T-cell (primary cell): Measurements from ENCODE around the gene ZNF287. TPM values are rescaled to one million over a fixed set of nuclear protein-coding genes. Genes with fewer than 3 reads are reported as not detected.
A peak's percentile ranks its signal among the peaks of the same experiment; 100 is the strongest.

Source experiments
- ATAC-seq, 4 experiments: fragments of 200-7000 bp in 3 of 4; fragments of 150-1000 bp in 1 of 4; cut with Tn5 transposase; replicated peaks in 1 of 4; 1 replicate in 3 of 4; 2 replicates in 1 of 4; pipeline ENCODE4 v1.10.0; 2021; ENCODE audit warnings: moderate library complexity in 3 of 4, mild to moderate bottlenecking in 2 of 4, moderate number of reproducible peaks in 1 of 4
- CTCF ChIA-PET, 2 donors: fragments of 300-600 bp; sonication (Branson Sonifier 250); formaldehyde crosslinking; loops; one replicate each; lab custom pipeline; 2022; ENCODE audit warnings: antibody characterized with exemption in 2 of 2; lab: Charles Lee
- POLR2A ChIA-PET, 2 donors: fragments of 300-600 bp; sonication (Branson Sonifier 250); formaldehyde crosslinking; loops; one replicate each; lab custom pipeline; 2022; ENCODE audit warnings: antibody characterized with exemption in 2 of 2; lab: Charles Lee
- DNase-seq, 35 experiments: peaks; one replicate each; pipeline versions ENCODE4 v3.0.0 to v3.0.0-alpha.2; 2013 to 2023
- H3K27ac ChIP-seq: one replicate; pipeline ENCODE4 v1.5.1; 2013; ENCODE audit warnings: low read length
- H3K27me3 ChIP-seq, 2 experiments: replicated peaks in 1 of 2; 1 replicate in 1 of 2; 2 replicates in 1 of 2; pipeline versions ENCODE4 v1.6.1 to v1.7.0; 2013; ENCODE audit warnings: low read length in 1 of 2, mixed read lengths in 1 of 2; ENCODE audit not compliant: control insufficient read depth in 2 of 2, insufficient read depth in 2 of 2; ENCODE audit errors: extremely low read depth in 1 of 2
- H3K36me3 ChIP-seq, 2 donors: 1 replicate in 1 of 2; 2 replicates in 1 of 2; pipeline versions ENCODE4 v1.6.1 to v1.7.0; 2013; ENCODE audit warnings: low read length in 1 of 2; ENCODE audit not compliant: control insufficient read depth in 2 of 2, insufficient read depth in 1 of 2; ENCODE audit errors: extremely low read depth in 1 of 2
- H3K4me1 ChIP-seq, 2 experiments: 1 replicate in 1 of 2; 2 replicates in 1 of 2; pipeline versions ENCODE4 v1.6.1 to v1.7.0; 2013; ENCODE audit warnings: low read length in 2 of 2, mixed read lengths in 1 of 2; ENCODE audit not compliant: insufficient read depth in 2 of 2, control insufficient read depth in 1 of 2; ENCODE audit errors: extremely low read depth in 1 of 2
- H3K4me3 ChIP-seq, 2 donors: 1 replicate in 1 of 2; 2 replicates in 1 of 2; pipeline versions ENCODE4 v1.5.1 to v1.7.0; 2013; ENCODE audit warnings: mild to moderate bottlenecking in 2 of 2, low read length in 1 of 2, moderate library complexity in 1 of 2; ENCODE audit not compliant: control insufficient read depth in 1 of 2; ENCODE audit errors: extremely low read depth in 1 of 2
- H3K9me3 ChIP-seq: 2 replicates; pipeline ENCODE4 v1.7.0; 2013
- H3K27ac Mint-ChIP-seq, 2 donors: one replicate each; pipeline ENCODE4 v1.8.0; 2020 to 2021; ENCODE audit warnings: mild to moderate bottlenecking in 2 of 2, mixed read lengths in 2 of 2
- H3K27me3 Mint-ChIP-seq, 2 donors: one replicate each; pipeline ENCODE4 v1.8.0; 2021 to 2022; ENCODE audit warnings: mixed read lengths in 2 of 2
- H3K36me3 Mint-ChIP-seq: one replicate; pipeline ENCODE4 v1.8.0; 2021; ENCODE audit warnings: mixed read lengths
- H3K4me1 Mint-ChIP-seq, 3 donors: one replicate each; pipeline ENCODE4 v1.8.0; 2020 to 2022; ENCODE audit warnings: mixed read lengths in 3 of 3, mild to moderate bottlenecking in 1 of 3
- H3K4me3 Mint-ChIP-seq, 3 donors: one replicate each; pipeline ENCODE4 v1.8.0; 2020 to 2022; ENCODE audit warnings: mild to moderate bottlenecking in 3 of 3, mixed read lengths in 3 of 3, moderate library complexity in 3 of 3
- H3K9me3 Mint-ChIP-seq, 3 donors: one replicate each; pipeline ENCODE4 v1.8.0; 2020 to 2022; ENCODE audit warnings: mixed read lengths in 3 of 3
- WGBS: methylation state at CpG from one replicate; pipeline ENCODE4 v1.1.5; 2013; ENCODE audit warnings: missing lambda C conversion rate; ENCODE audit not compliant: insufficient coverage; 5-methylcytosine and 5-hydroxymethylcytosine counted together
- total RNA-seq, 35 experiments: library from RNA in 6 of 35; stranded (reverse) in 6 of 35; fragments of 120-200 nt in 1 of 35; gene quantifications; one replicate each; pipeline versions ENCODE4 v1.2.1 to v1.2.4 and lab custom pipeline; 2013 to 2026

The ZNF287 gene
- total RNA-seq, 5 donors from 2014 or later (not counting 1 experiment from before 2014, with no cell fraction given), result 11.1 to 23.6 (median 18.8) TPM

- Mint-ChIP-seq H3K9me3 (no peaks in the 10 kb centered on the region), H3K27me3 (peaks cover 10 to 21% of the 10 kb centered on the region in 2 donors), H3K27ac (no peak overlapping the region), H3K4me3 (no peak overlapping the region), H3K4me1 (peaks cover 16 to 25% (median 19%) of the 10 kb centered on the region in 3 donors), H3K36me3 (no peaks in the 10 kb centered on the region)
- H3K36me3 ChIP-seq, result no peaks in the 10 kb centered on the region
- peaks cover 4 to 27% of the 10 kb centered on the region in 2 experiments for H3K4me1 ChIP-seq
- WGBS, result 100% methylated on average over 1 of the region's 4 CpGs
- peaks cover 14 to 15% of the 10 kb centered on the region in 2 experiments for H3K27me3 ChIP-seq
- no peak overlapping the region for H3K4me3 ChIP-seq
- ChIA-PET POLR2A (no interaction called here), CTCF (interaction anchor here in 1 of 2 donors (1.3 kb wide), 1 partner anchor 50 kb away, joined by 3 read pairs; no protein-coding TSS in a partner anchor)
- no peaks in the 10 kb centered on the region for H3K9me3 ChIP-seq
- DNase-seq, result no peak
- no peak overlapping the region for H3K27ac ChIP-seq
- no peak for ATAC-seq
These were observed 16.8 kb upstream of the ZNF287 start for GRCh38 chr17:16585796-16586195.

- H3K9me3 ChIP-seq, result no peaks in the 10 kb centered on the region
- H3K4me1 ChIP-seq, result peaks cover 4 to 26% of the 10 kb centered on the region in 2 experiments
- peak overlapping the region; percentile 80 for H3K27ac ChIP-seq
- no peaks in the 10 kb centered on the region for H3K9me3 Mint-ChIP-seq
- peak overlapping the region; percentile 83 for H3K27ac Mint-ChIP-seq
- DNase-seq (peak; percentile 86 to 96 (median 93)), ATAC-seq (peak; percentile 94 to 98 (median 96))
- H3K36me3 Mint-ChIP-seq, result no peaks in the 10 kb centered on the region
- H3K4me3 Mint-ChIP-seq, result peak overlapping the region; percentile 72 to 78 (median 77)
- 4% methylated on average over 28 of the region's 39 CpGs for WGBS
- peaks cover 13 to 31% of the 10 kb centered on the region in 2 donors for H3K27me3 Mint-ChIP-seq
- ChIA-PET POLR2A (interaction anchor here in 1 of 2 donors (0.7 kb wide), 2 partner anchors 48 to 49 kb away, joined by 4 to 9 read pairs; no protein-coding TSS in a partner anchor), CTCF (interaction anchor here (0.6 to 1.8 kb wide), 11 partner anchors 10 to 1103 kb away, joined by 3 to 20 read pairs (median 5); partner anchors contain the start of gene ZNF287 (in 1 of the 2))
- H3K4me1 Mint-ChIP-seq, result peaks cover 12 to 23% (median 18%) of the 10 kb centered on the region in 3 donors
- peak overlapping the region; percentile 20 to 42 for H3K4me3 ChIP-seq
- H3K27me3 ChIP-seq, result peaks cover 15 to 16% of the 10 kb centered on the region in 2 experiments
- no peaks in the 10 kb centered on the region for H3K36me3 ChIP-seq
These were observed 15.4 kb upstream of the ZNF287 start for GRCh38 chr17:16584273-16584995.

- peak overlapping the region; percentile 72 to 78 (median 77) for H3K4me3 Mint-ChIP-seq
- DNase-seq (peak in 8 of 35 experiments; percentile 7 to 38 (median 22)), ATAC-seq (peak in 2 of 4 experiments; percentile 7 to 52)
- H3K9me3 Mint-ChIP-seq, result no peaks in the 10 kb centered on the region
- H3K36me3 Mint-ChIP-seq, result no peaks in the 10 kb centered on the region
- Histone ChIP-seq H3K36me3 (no peaks in the 10 kb centered on the region), H3K4me3 (peak overlapping the region in 1 of 2 donors; percentile 42), H3K9me3 (no peaks in the 10 kb centered on the region), H3K4me1 (peaks cover 4 to 19% of the 10 kb centered on the region in 2 experiments), H3K27me3 (peaks cover 10 to 15% of the 10 kb centered on the region in 2 experiments), H3K27ac (peak overlapping the region; percentile 80)
- H3K4me1 Mint-ChIP-seq, result peaks cover 12 to 22% (median 18%) of the 10 kb centered on the region in 3 donors
- WGBS, result 33% methylated on average over 3 of the region's 7 CpGs
- ChIA-PET POLR2A (interaction anchor here in 1 of 2 donors (0.7 kb wide), 1 partner anchor 47 kb away, joined by 9 read pairs; no protein-coding TSS in a partner anchor), CTCF (interaction anchor here (0.6 to 1.8 kb wide), 10 partner anchors 10 to 145 kb away, joined by 3 to 20 read pairs (median 4); partner anchors contain the start of gene ZNF287 (in 1 of the 2))
- H3K27ac Mint-ChIP-seq, result peak overlapping the region; percentile 83
- H3K27me3 Mint-ChIP-seq, result peaks cover 13 to 31% of the 10 kb centered on the region in 2 donors
These were observed 14.8 kb upstream of the ZNF287 start for GRCh38 chr17:16583781-16584180.

- WGBS, result 100% methylated on average over 1 of the region's 2 CpGs
- CTCF ChIA-PET, result interaction anchor here in 1 of 2 donors (0.5 kb wide), 1 partner anchor 11 kb away, joined by 3 read pairs; no protein-coding TSS in a partner anchor
These were observed 4.5 kb upstream of the ZNF287 start for GRCh38 chr17:16573466-16573865.

GRCh38 chr17:16569358-16569712 is 331 bp upstream of the ZNF287 start:
- Histone ChIP-seq H3K36me3 (no peaks in the 10 kb centered on the region), H3K4me3 (peak overlapping the region in 1 of 2 donors; percentile 65), H3K4me1 (peaks cover 5 to 15% of the 10 kb centered on the region in 2 experiments), H3K27me3 (peaks cover 0 to 3% of the 10 kb centered on the region in 2 experiments), H3K27ac (no peak overlapping the region), H3K9me3 (no peaks in the 10 kb centered on the region)
- ChIA-PET CTCF (interaction anchor here (0.6 to 2.0 kb wide), 5 partner anchors 15 to 33 kb away, joined by 3 to 8 read pairs (median 4); no protein-coding TSS in a partner anchor), POLR2A (no interaction called here)
- H3K4me3 Mint-ChIP-seq, result peak overlapping the region; percentile 81 to 87 (median 83)
- no peak for ATAC-seq
- H3K36me3 Mint-ChIP-seq, result peaks cover 11% of the 10 kb centered on the region
- WGBS, result 26% methylated on average over 11 of the region's 14 CpGs
- H3K9me3 Mint-ChIP-seq, result no peaks in the 10 kb centered on the region
- no peak for DNase-seq
- H3K27ac Mint-ChIP-seq, result peak overlapping the region; percentile 66 to 84
- peaks cover 6 to 22% (median 17%) of the 10 kb centered on the region in 3 donors for H3K4me1 Mint-ChIP-seq
- peaks cover 0 to 3% of the 10 kb centered on the region in 2 donors for H3K27me3 Mint-ChIP-seq

More at GRCh38 chr17:16573466-16573865, 4.5 kb upstream of the ZNF287 start:
- Histone ChIP-seq H3K36me3 (no peaks in the 10 kb centered on the region), H3K9me3 (no peaks in the 10 kb centered on the region), H3K27me3 (peaks cover 0 to 7% of the 10 kb centered on the region in 2 experiments), H3K27ac (no peak overlapping the region), H3K4me1 (peaks cover under 1 to 11% of the 10 kb centered on the region in 2 experiments), H3K4me3 (no peak overlapping the region)
- POLR2A ChIA-PET, result interaction anchor here in 1 of 2 donors (0.7 kb wide), 1 partner anchor 11 kb away, joined by 3 read pairs; no protein-coding TSS in a partner anchor
- peaks cover 3 to 14% of the 10 kb centered on the region in 2 donors for H3K27me3 Mint-ChIP-seq
- no peak for DNase-seq
- no peak for ATAC-seq
- H3K9me3 Mint-ChIP-seq, result no peaks in the 10 kb centered on the region
- H3K4me1 Mint-ChIP-seq, result peaks cover 4 to 8% (median 6%) of the 10 kb centered on the region in 3 donors
- no peaks in the 10 kb centered on the region for H3K36me3 Mint-ChIP-seq
- no peak overlapping the region for H3K4me3 Mint-ChIP-seq
- no peak overlapping the region for H3K27ac Mint-ChIP-seq

GRCh38 chr17:16552637-16553045 is 16.4 kb downstream of the ZNF287 start:
- Histone ChIP-seq H3K4me1 (no peaks in the 10 kb centered on the region), H3K4me3 (no peak overlapping the region), H3K36me3 (peaks cover 3 to 22% of the 10 kb centered on the region in 2 donors), H3K27ac (no peak overlapping the region), H3K9me3 (peaks cover 39% of the 10 kb centered on the region), H3K27me3 (no peaks in the 10 kb centered on the region)
- POLR2A ChIA-PET, result no interaction called here
- ATAC-seq (no peak), DNase-seq (no peak)
- peaks cover 5 to 70% (median 58%) of the 10 kb centered on the region in 3 donors for H3K9me3 Mint-ChIP-seq
- WGBS, result no CpG with 5 or more reads among the region's 3 CpGs
- CTCF ChIA-PET, result no interaction called here
- no peak overlapping the region for H3K27ac Mint-ChIP-seq
- peaks cover 0 to 3% (median 3%) of the 10 kb centered on the region in 3 donors for H3K4me1 Mint-ChIP-seq
- H3K4me3 Mint-ChIP-seq, result no peak overlapping the region
- H3K36me3 Mint-ChIP-seq, result peaks cover 62% of the 10 kb centered on the region
- no peaks in the 10 kb centered on the region for H3K27me3 Mint-ChIP-seq
